Spleen (tissue), 13 donors: ENCODE data around the gene RABL2B. TPM values are rescaled to one million over a fixed set of nuclear protein-coding genes. Genes with fewer than 3 reads are reported as not detected.
A peak's percentile ranks its signal among the peaks of the same experiment; 100 is the strongest.
"Not testable (repeated sequence)": the region's sequence is repeated elsewhere in the genome, so short reads cannot be mapped to it uniquely, and the experiment has no call there.

Experiments used
- DNase-seq: peaks from one replicate; pipeline ENCODE4 v3.0.0-alpha.2; 2020
- H3K27ac ChIP-seq, 8 donors: fragments of 200-600 bp; sonication (generic) in 7 of 8; 1 replicate in 4 of 8; 2 replicates in 4 of 8; pipeline versions ENCODE4 v1.5.0 to v1.8.0; 2016 to 2021; ENCODE audit warnings: inconsistent platforms in 4 of 8, mild to moderate bottlenecking in 4 of 8, moderate library complexity in 1 of 8
- H3K27me3 ChIP-seq, 7 donors: fragments of 200-600 bp; sonication (generic) in 6 of 7; replicated peaks in 1 of 7; 1 replicate in 4 of 7; 2 replicates in 3 of 7; pipeline versions ENCODE4 v1.5.0 to v1.8.0; 2016 to 2021; ENCODE audit warnings: inconsistent platforms in 3 of 7, mild to moderate bottlenecking in 1 of 7
- H3K36me3 ChIP-seq, 6 donors: fragments of 200-600 bp; sonication (generic) in 5 of 6; 1 replicate in 4 of 6; 2 replicates in 2 of 6; pipeline versions ENCODE4 v1.5.0 to v1.8.0; 2016 to 2021; ENCODE audit warnings: inconsistent platforms in 2 of 6
- H3K4me1 ChIP-seq, 6 donors: fragments of 200-600 bp; sonication (generic) in 5 of 6; 1 replicate in 3 of 6; 2 replicates in 3 of 6; pipeline versions ENCODE4 v1.5.0 to v1.8.0; 2016 to 2021; ENCODE audit warnings: inconsistent platforms in 3 of 6
- H3K4me3 ChIP-seq, 8 donors: fragments of 200-600 bp; sonication (generic) in 7 of 8; 1 replicate in 4 of 8; 2 replicates in 4 of 8; pipeline versions ENCODE4 v1.5.0 to v1.8.0; 2016 to 2021; ENCODE audit warnings: inconsistent platforms in 4 of 8, mild to moderate bottlenecking in 4 of 8, moderate library complexity in 2 of 8
- H3K9me3 ChIP-seq, 8 donors: fragments of 200-600 bp; sonication (generic) in 7 of 8; 1 replicate in 4 of 8; 2 replicates in 4 of 8; pipeline versions ENCODE4 v1.5.0 to v1.8.0; 2016 to 2021; ENCODE audit warnings: inconsistent platforms in 4 of 8
- POLR2AphosphoS5 ChIP-seq, 3 donors: sonication (generic); formaldehyde crosslinking; IDR thresholded peaks; one replicate each; pipeline ENCODE4 v1.5.1; 2017; ENCODE audit warnings: antibody characterized with exemption in 3 of 3
- WGBS, 5 donors: extraction: QIAGEN DNeasy Blood & Tissue Kit in 3 of 5; methylation state at CpG; one replicate each; pipeline versions ENCODE4 v1.1.5 to v1.1.7; 2013 to 2018; 5-methylcytosine and 5-hydroxymethylcytosine counted together
- intact Hi-C: fragments of 100-400 bp; cut with DNase I; formaldehyde crosslinking; loops from one replicate; pipeline ENCODE4 v1.15.0; 2023; ENCODE audit warnings: low total_unique reads
- long read RNA-seq, 2 donors: transcript quantifications; one replicate each; lab custom pipeline, GENCODE V29; 2026
- polyA plus RNA-seq, 3 donors: library from polyadenylated mRNA; stranded (reverse); fragments of 200-250 nt; gene quantifications; one replicate each; pipeline ENCODE4 v1.2.1, GENCODE V29; 2013
- total RNA-seq, 7 donors: library from RNA; depleted of rRNA in 3 of 7; stranded (reverse); fragments of >200 nt in 3 of 7; fragmentation: NEBNext Ultra II Directional in 4 of 7; extraction: Animal tissue kit (Norgen Biotek cat#: 25700) in 4 of 7; gene quantifications; one replicate each; pipeline versions ENCODE4 v1.1.0 to v1.2.1, GENCODE V29; 2016 to 2021
- TF ChIP-seq, protein P1 (sequence below), 11 experiments: fragments of 200-600 bp in 7 of 11; fragments of 450-650 bp in 4 of 11; sonication (generic) in 4 of 11; IDR thresholded peaks in 8 of 11; conservative IDR thresholded peaks in 3 of 11; 1 replicate in 7 of 11; 2 replicates in 4 of 11; pipeline versions ENCODE4 v1.4.0 to v1.8.0; 2016 to 2021; ENCODE audit warnings: antibody characterized with exemption in 11 of 11, inconsistent platforms in 4 of 11, mild to moderate bottlenecking in 1 of 11
- donor health status: healthy with polysubstance abuse.
- donor health status: DM: no; HTN: no; CAD: no; lungs with moderate emphysema.
- donor health status: DM: no; HTN: no; CAD: no.
- donor health status: Bipolar disorder and iron deficiency.
- donor health status: healthy.
- donor health status: DM: no; HTN: no; CAD: no.
- donor health status: DM: yes; HTN: yes; CAD: no.

The RABL2B gene
- total RNA-seq: 10 to 100 TPM; 17.1 to 46.9 (median 20.7) TPM
- polyA plus RNA-seq: 10 to 100 TPM; 14.5 to 21.4 (median 14.9) TPM
- long read RNA-seq, donor 1, partial matches to known transcripts: 0 of 5 reads
- long read RNA-seq, donor 1, other reads (novel, unspliced or antisense): 0 of 5 reads
- long read RNA-seq, donor 2: 0 reads

GRCh38 chr22:50783033-50783879 lies at the start of gene RABL2B:
TSS of gene RABL2B (minus strand) at chr22:50783636. CDS start at chr22:50782294, 1,342 bp downstream.
- WGBS, 5 donors: 0 to 2% (median 0%) methylated on average over 13 to 61 of the region's 77 CpGs
- peak within 1 kb of the TSS in 5 of 8 donors; percentile 39 to 70 (median 67) for H3K27ac ChIP-seq
- intact Hi-C loops: not testable (repeated sequence)

DNA sequence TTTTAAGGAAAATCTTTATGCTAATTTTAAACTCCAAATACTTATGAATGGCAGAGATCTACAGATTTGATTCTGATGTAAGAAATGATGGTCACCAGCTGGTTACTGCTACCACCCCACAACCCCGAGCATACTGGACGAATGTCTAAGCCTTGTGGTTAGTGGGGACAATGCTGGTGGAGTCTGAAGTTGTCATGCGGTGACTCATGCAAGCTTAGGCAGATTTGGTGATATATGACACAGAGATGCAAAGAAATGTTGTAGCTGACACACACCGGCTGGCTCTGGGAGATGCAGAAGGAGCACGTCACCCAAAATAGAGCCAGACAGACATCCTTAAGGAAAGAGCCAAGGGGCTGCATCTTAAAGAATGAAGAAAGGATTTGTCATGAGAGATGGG lies 3.5 kb upstream of the RABL2B start:
- intact Hi-C loops, H3K4me3 ChIP-seq, H3K27me3 ChIP-seq, DNase-seq, H3K27ac ChIP-seq, H3K9me3 ChIP-seq, H3K36me3 ChIP-seq: not testable (repeated sequence)
- 67 to 92% (median 79%) methylated on average over 1 to 4 of the region's 5 CpGs; no CpG with 5 or more reads in 1 of the 5 donors for WGBS, 5 donors
- H3K4me1 ChIP-seq: peaks cover 0 to 11% (median 3%) of the 10 kb centered on the region in 6 donors

More at GRCh38 chr22:50783033-50783879, at the start of gene RABL2B:
- TF ChIP-seq, protein P1, sequence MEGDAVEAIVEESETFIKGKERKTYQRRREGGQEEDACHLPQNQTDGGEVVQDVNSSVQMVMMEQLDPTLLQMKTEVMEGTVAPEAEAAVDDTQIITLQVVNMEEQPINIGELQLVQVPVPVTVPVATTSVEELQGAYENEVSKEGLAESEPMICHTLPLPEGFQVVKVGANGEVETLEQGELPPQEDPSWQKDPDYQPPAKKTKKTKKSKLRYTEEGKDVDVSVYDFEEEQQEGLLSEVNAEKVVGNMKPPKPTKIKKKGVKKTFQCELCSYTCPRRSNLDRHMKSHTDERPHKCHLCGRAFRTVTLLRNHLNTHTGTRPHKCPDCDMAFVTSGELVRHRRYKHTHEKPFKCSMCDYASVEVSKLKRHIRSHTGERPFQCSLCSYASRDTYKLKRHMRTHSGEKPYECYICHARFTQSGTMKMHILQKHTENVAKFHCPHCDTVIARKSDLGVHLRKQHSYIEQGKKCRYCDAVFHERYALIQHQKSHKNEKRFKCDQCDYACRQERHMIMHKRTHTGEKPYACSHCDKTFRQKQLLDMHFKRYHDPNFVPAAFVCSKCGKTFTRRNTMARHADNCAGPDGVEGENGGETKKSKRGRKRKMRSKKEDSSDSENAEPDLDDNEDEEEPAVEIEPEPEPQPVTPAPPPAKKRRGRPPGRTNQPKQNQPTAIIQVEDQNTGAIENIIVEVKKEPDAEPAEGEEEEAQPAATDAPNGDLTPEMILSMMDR (IDR thresholded peaks at IDR 0.05 in 8 of 11, conservative IDR thresholded peaks at IDR 0.05 in 3 of 11): peak in 1 of 11 experiments; percentile 32
- TF ChIP-seq POLR2AphosphoS5 (IDR thresholded peaks at IDR 0.05): peak; percentile 82 to 87 (median 86)
- not testable (repeated sequence) for H3K9me3 ChIP-seq, H3K27me3 ChIP-seq
- Histone ChIP-seq H3K36me3 (peaks cover 0 to 15% (median 0%) of the 10 kb centered on the region in 6 donors), H3K4me3 (peak within 1 kb of the TSS; percentile 38 to 71 (median 55)), H3K4me1 (peaks cover 0 to 11% (median 3%) of the 10 kb centered on the region in 6 donors)
- DNase-seq: peak; percentile 98

- H3K27me3 ChIP-seq, intact Hi-C loops, DNase-seq, H3K9me3 ChIP-seq, H3K36me3 ChIP-seq: not testable (repeated sequence)
- Histone ChIP-seq H3K4me1 (peaks cover 0 to 11% (median 3%) of the 10 kb centered on the region in 6 donors), H3K4me3 (peak overlapping the region in 1 of 8 donors; percentile 22), H3K27ac (peak overlapping the region in 2 of 8 donors; percentile 1 to 21)
- 65 to 80% (median 78%) methylated on average over 5 of the region's 5 CpGs for WGBS, 5 donors
Observed at GRCh38 chr22:50785289-50785688, 1.9 kb upstream of the RABL2B start.

DNA sequence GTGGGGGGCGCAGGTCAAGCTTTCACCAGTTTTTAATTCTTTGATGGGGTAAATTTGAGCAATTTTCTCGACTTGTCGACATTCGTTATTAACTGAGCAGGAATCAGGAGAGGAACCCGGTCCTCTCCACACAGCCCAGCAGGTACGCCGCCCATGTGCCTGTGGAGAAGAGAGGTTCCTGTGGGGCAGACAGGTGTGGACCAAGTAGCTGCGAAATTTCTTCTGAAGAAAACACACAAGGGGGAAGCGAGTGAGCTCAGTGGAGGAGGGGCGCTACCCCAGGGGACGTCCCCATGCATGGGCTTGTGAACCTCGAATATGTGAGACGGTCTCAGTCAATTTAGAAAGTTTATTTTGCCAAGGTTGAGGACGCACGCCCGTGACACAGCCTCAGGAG lies 442 bp upstream of the RABL2B start:
- peak overlapping the region in 5 of 8 donors; percentile 39 to 70 (median 67) for H3K27ac ChIP-seq
- peaks cover 0 to 13% (median 0%) of the 10 kb centered on the region in 6 donors for H3K36me3 ChIP-seq
- H3K4me1 ChIP-seq: peaks cover 0 to 11% (median 3%) of the 10 kb centered on the region in 6 donors
- intact Hi-C loops, H3K27me3 ChIP-seq, H3K9me3 ChIP-seq: not testable (repeated sequence)
- H3K4me3 ChIP-seq: peak overlapping the region; percentile 9 to 71 (median 55)
- peak; percentile 75 for DNase-seq
- 0 to 1% (median 1%) methylated on average over 7 to 9 of the region's 16 CpGs; no CpG with 5 or more reads in 1 of the 5 donors for WGBS, 5 donors

DNA sequence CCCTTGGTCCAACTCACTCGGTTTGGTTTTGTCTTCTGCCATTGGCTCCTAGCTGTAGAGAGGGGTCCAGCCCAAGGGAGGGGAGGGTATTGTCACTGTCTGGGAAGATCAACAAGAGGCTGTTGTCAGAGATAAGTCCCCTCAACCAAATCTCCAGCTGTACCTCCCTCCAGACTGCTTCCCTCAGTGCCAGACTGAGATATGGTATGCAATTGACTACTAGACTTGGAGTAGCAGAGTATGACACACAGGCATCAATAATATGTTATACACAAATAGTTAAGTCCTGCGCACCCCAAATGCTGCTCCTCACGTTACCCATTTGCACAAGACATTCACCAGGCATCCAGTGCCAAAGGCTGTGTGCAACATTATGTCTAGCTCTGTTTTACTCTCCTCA lies 1.2 kb downstream of the RABL2B start:
- H3K9me3 ChIP-seq, H3K27ac ChIP-seq, DNase-seq, intact Hi-C loops, H3K4me3 ChIP-seq, H3K27me3 ChIP-seq: not testable (repeated sequence)
- H3K36me3 ChIP-seq: peaks cover 0 to 22% (median 0%) of the 10 kb centered on the region in 6 donors
- H3K4me1 ChIP-seq: peaks cover 0 to 11% (median 3%) of the 10 kb centered on the region in 6 donors
- 87 to 100% (median 93%) methylated on average over 2 of the region's 3 CpGs; no CpG with 5 or more reads in 1 of the 5 donors for WGBS, 5 donors

GRCh38 chr22:50780244-50780643 lies 3.2 kb downstream of the RABL2B start:
- H3K4me3 ChIP-seq, intact Hi-C loops, H3K27ac ChIP-seq, H3K27me3 ChIP-seq, DNase-seq, H3K9me3 ChIP-seq: not testable (repeated sequence)
- whole genome bisulfite sequencing, 5 donors: 60 to 76% (median 72%) methylated on average over 4 of the region's 4 CpGs
- peaks cover 0 to 39% (median 5%) of the 10 kb centered on the region in 6 donors for H3K36me3 ChIP-seq
- H3K4me1 ChIP-seq: peaks cover 0 to 10% (median 3%) of the 10 kb centered on the region in 6 donors

GRCh38 chr22:50777631-50778030 lies 5.8 kb downstream of the RABL2B start:
- DNase-seq, H3K4me3 ChIP-seq, H3K4me1 ChIP-seq, intact Hi-C loops, H3K27me3 ChIP-seq, H3K9me3 ChIP-seq, H3K27ac ChIP-seq: not testable (repeated sequence)
- WGBS, 5 donors: 74 to 88% (median 86%) methylated on average over 5 of the region's 5 CpGs
- H3K36me3 ChIP-seq: peaks cover 0 to 39% (median 5%) of the 10 kb centered on the region in 6 donors
